Upper lobe of right lung (tissue), 1 donor: ENCODE data around the gene VCAN. TPM values are rescaled to one million over a fixed set of nuclear protein-coding genes. Genes with fewer than 3 reads are reported as not detected.

Experiments
- ATAC-seq: fragments of 200-7000 bp; cut with Tn5 transposase; one replicate; pipeline ENCODE4 v1.9.1; 2020; ENCODE audit warnings: mild to moderate bottlenecking, moderate library complexity
- DNase-seq: peaks from one replicate; pipeline ENCODE4 v3.0.0-alpha.2; 2020
- H3K27ac ChIP-seq: fragments of 200-600 bp; one replicate; pipeline ENCODE4 v1.8.0; 2022
- H3K27me3 ChIP-seq: fragments of 200-600 bp; one replicate; pipeline ENCODE4 v1.8.0; 2022; ENCODE audit warnings: mild to moderate bottlenecking
- H3K36me3 ChIP-seq: fragments of 200-600 bp; one replicate; pipeline ENCODE4 v1.8.0; 2022
- H3K4me1 ChIP-seq: fragments of 200-600 bp; one replicate; pipeline ENCODE4 v1.8.0; 2022
- H3K4me3 ChIP-seq: fragments of 200-600 bp; one replicate; pipeline ENCODE4 v1.8.0; 2022; ENCODE audit warnings: mild to moderate bottlenecking
- H3K9me3 ChIP-seq: fragments of 200-600 bp; one replicate; pipeline ENCODE4 v1.8.0; 2022
- intact Hi-C: fragments of 100-400 bp; cut with DNase I; formaldehyde crosslinking; loops from one replicate; pipeline ENCODE4 v1.11.0; 2022
- total RNA-seq: library from RNA; stranded (reverse); fragmentation: NEBNext Ultra II Directional; extraction: Animal tissue kit (Norgen Biotek cat#: 25700); gene quantifications from one replicate; pipeline ENCODE4 v1.2.1, GENCODE V29; 2021
- TF ChIP-seq, protein P1 (sequence below): fragments of 200-600 bp; IDR thresholded peaks from one replicate; pipeline ENCODE4 v1.8.0; 2022; ENCODE audit warnings: antibody characterized with exemption
- donor health status: DM: no; HTN: yes; CAD: no; lungs with severe emphysema.

The VCAN gene
- total RNA-seq, 1 donor from 2014 or later: 90.0 TPM

DNA sequence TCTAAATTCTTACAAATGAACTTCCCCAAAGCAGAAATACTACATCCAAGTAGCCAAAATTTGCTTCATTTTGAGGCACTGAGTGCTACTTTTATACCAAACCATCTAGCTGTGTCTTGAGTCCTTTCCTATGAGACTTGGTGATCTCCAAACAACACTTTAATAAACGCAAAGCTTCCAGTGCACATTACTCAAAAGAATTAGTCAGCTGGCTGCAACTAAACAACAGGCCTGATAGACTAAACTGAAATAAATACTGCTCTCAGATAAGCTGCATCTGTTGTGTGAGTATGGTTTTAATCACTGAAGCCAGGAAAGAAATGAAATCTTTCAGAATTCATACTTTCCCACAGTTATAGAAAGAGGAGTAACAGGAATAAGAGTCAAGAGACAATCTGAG lies 80.3 kb downstream of the VCAN start:
- Histone ChIP-seq H3K4me3 (no peak overlapping the region), H3K4me1 (no peaks in the 10 kb centered on the region), H3K27ac (no peak overlapping the region), H3K27me3 (no peaks in the 10 kb centered on the region), H3K9me3 (no peaks in the 10 kb centered on the region), H3K36me3 (no peaks in the 10 kb centered on the region)
- no peak for ATAC-seq
- DNase-seq: no peak
- intact Hi-C loops: no loop called here
- TF ChIP-seq, protein P1, sequence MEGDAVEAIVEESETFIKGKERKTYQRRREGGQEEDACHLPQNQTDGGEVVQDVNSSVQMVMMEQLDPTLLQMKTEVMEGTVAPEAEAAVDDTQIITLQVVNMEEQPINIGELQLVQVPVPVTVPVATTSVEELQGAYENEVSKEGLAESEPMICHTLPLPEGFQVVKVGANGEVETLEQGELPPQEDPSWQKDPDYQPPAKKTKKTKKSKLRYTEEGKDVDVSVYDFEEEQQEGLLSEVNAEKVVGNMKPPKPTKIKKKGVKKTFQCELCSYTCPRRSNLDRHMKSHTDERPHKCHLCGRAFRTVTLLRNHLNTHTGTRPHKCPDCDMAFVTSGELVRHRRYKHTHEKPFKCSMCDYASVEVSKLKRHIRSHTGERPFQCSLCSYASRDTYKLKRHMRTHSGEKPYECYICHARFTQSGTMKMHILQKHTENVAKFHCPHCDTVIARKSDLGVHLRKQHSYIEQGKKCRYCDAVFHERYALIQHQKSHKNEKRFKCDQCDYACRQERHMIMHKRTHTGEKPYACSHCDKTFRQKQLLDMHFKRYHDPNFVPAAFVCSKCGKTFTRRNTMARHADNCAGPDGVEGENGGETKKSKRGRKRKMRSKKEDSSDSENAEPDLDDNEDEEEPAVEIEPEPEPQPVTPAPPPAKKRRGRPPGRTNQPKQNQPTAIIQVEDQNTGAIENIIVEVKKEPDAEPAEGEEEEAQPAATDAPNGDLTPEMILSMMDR: no peak

DNA sequence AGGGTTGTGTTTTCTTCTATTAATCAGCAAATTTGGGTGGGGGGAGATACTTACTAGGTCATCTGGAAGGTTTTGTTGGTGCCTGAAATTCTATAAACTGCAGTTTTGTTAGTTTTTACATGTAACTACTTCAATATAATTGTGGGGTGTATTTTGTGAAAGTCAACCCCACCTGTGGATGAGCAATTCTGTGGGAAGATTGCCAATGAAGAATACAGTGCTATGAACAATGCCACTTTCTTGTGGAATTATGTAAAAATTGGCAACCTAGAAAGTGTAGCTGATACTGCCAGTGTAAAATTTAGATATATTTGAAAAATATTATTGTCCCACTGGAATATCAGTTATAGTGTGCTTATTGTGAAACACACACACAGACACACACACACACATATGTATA lies 80.7 kb downstream of the VCAN start:
- Histone ChIP-seq H3K9me3 (no peaks in the 10 kb centered on the region), H3K27me3 (no peaks in the 10 kb centered on the region), H3K27ac (no peak overlapping the region), H3K36me3 (no peaks in the 10 kb centered on the region), H3K4me3 (no peak overlapping the region), H3K4me1 (no peaks in the 10 kb centered on the region)
- DNase-seq (no peak), ATAC-seq (no peak)
- TF ChIP-seq, protein P1: no peak
- intact Hi-C loops: no loop called here

DNA sequence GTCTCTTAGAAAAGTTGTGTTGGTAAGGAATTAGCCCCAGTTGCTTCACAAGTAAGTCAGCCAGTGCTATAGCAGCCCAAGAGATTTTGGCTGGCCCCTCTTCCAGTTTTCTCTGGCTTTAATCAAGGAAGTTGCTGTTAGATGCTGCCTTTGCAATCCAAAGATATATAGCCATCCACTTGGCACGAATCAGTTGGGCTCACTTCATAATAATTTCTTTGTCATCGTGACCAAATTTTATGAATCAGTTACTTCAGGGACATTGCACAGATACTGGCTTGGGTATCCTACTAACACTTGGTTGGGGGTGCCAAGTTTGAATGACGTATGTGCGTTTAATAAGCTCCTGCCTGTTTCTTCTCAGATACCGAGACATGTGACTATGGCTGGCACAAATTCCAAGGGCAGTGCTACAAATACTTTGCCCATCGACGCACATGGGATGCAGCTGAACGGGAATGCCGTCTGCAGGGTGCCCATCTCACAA lies 81.5 kb downstream of the VCAN start:
- no peak for DNase-seq
- ATAC-seq: no peak
- H3K27me3 ChIP-seq: no peaks in the 10 kb centered on the region
- H3K27ac ChIP-seq: no peak overlapping the region
- no peaks in the 10 kb centered on the region for H3K4me1 ChIP-seq
- TF ChIP-seq, protein P1: no peak
- H3K36me3 ChIP-seq: no peaks in the 10 kb centered on the region
- H3K9me3 ChIP-seq: no peaks in the 10 kb centered on the region
- H3K4me3 ChIP-seq: no peak overlapping the region
- intact Hi-C loops: no loop called here

DNA sequence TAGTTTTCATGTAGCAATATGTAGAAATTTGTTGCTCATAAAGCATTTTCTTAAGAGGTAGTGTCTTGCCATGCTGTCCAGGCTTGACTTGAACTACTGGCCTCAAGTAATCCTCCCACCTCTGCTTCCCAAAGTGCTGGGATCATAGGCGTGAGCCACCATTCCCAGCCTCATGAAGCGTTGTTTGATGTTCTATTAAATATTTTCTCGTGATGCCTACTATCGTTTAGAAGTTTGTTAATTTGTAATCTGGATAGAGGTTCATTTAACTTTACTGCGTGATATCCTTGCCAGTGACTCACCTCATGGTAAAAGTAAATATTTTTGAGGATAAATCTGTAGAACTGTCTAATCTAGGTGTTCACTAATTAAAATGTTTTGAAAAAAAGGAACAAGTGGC lies 82.6 kb downstream of the VCAN start:
- no peaks in the 10 kb centered on the region for H3K36me3 ChIP-seq
- H3K4me3 ChIP-seq: no peak overlapping the region
- no peak for DNase-seq
- no peaks in the 10 kb centered on the region for H3K27me3 ChIP-seq
- TF ChIP-seq, protein P1: no peak
- H3K27ac ChIP-seq: no peak overlapping the region
- no peak for ATAC-seq
- intact Hi-C loops: no loop called here
- H3K9me3 ChIP-seq: no peaks in the 10 kb centered on the region
- no peaks in the 10 kb centered on the region for H3K4me1 ChIP-seq

DNA sequence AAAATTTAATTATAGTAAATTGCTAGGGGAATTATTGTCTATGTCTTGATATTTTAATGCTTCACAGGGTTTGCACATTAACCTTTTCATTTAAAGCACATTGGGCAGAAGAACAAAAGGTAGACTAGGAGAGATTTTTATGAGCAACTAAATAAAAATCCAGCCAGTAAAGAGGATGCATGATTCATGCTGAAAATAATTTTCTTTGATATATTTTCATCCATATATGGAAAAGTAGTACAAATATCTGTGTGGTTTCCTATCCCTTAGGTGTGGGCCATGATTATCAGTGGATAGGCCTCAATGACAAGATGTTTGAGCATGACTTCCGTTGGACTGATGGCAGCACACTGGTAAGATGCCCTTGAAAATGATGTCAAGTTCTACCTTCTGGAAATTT lies 83.1 kb downstream of the VCAN start:
- DNase-seq (no peak), ATAC-seq (no peak)
- Histone ChIP-seq H3K4me1 (no peaks in the 10 kb centered on the region), H3K36me3 (no peaks in the 10 kb centered on the region), H3K27me3 (no peaks in the 10 kb centered on the region), H3K4me3 (no peak overlapping the region), H3K27ac (no peak overlapping the region), H3K9me3 (no peaks in the 10 kb centered on the region)
- TF ChIP-seq, protein P1: no peak
- intact Hi-C loops: no loop called here

DNA sequence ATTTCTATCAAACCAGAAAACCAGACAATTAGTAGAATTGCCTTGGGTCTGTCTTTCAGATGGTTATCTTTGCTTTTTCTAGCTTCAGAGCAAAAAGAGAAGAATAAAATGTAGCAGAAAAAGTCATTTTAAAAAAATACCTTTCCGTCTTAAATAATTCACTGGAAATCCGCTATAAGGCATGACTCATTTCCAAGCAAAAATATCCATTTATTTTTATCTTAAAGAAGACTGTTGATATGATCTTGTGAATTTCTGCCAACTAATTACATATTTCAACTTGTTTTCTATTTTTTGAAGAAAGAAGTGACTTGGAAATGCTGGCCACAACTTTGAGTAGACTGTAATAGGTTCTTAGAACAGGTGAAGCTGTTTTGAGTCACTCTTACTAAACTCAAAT lies 83.7 kb downstream of the VCAN start:
- Histone ChIP-seq H3K27ac (no peak overlapping the region), H3K4me3 (no peak overlapping the region), H3K36me3 (no peaks in the 10 kb centered on the region), H3K9me3 (no peaks in the 10 kb centered on the region), H3K27me3 (no peaks in the 10 kb centered on the region), H3K4me1 (no peaks in the 10 kb centered on the region)
- intact Hi-C loops: no loop called here
- TF ChIP-seq, protein P1: no peak
- ATAC-seq (no peak), DNase-seq (no peak)
